B cell (primary cell): Measurements from ENCODE around the gene SLC8A3. TPM values are rescaled to one million over a fixed set of nuclear protein-coding genes. Genes with fewer than 3 reads are reported as not detected.

ENCODE experiments used
- ATAC-seq: fragments of 200-7000 bp; cut with Tn5 transposase; one replicate; pipeline ENCODE4 v1.10.0; 2021; ENCODE audit warnings: low read depth, mild to moderate bottlenecking, moderate number of reproducible peaks, moderate library complexity
- CTCF ChIA-PET: fragments of 350-600 bp; sonication (Branson Sonifier 250); formaldehyde crosslinking; loops from one replicate; lab custom pipeline; 2021; ENCODE audit warnings: antibody characterized with exemption, inconsistent platforms; lab: Charles Lee
- POLR2A ChIA-PET: fragments of 350-600 bp; sonication (Branson Sonifier 250); formaldehyde crosslinking; loops from one replicate; lab custom pipeline; 2021; ENCODE audit warnings: antibody characterized with exemption; lab: Charles Lee
- DNase-seq: peaks from one replicate; pipeline ENCODE4 v3.0.0; 2013
- H2AFZ ChIP-seq: 2 replicates; pipeline ENCODE4 v1.6.1; 2012; ENCODE audit warnings: mild to moderate bottlenecking, low read depth, low read length; ENCODE audit not compliant: insufficient read depth, poor library complexity, severe bottlenecking
- H3K27ac ChIP-seq, 2 donors: 1 replicate in 1 of 2; 2 replicates in 1 of 2; pipeline ENCODE4 v1.5.1; 2012 to 2013; ENCODE audit warnings: low read length in 2 of 2, mild to moderate bottlenecking in 2 of 2, moderate library complexity in 1 of 2
- H3K27me3 ChIP-seq, 4 experiments: fragments of 200-600 bp in 1 of 4; sonication (generic) in 1 of 4; replicated peaks in 1 of 4; 1 replicate in 2 of 4; 2 replicates in 2 of 4; pipeline versions ENCODE4 v1.6.1 to v1.7.0; 2013 to 2016; ENCODE audit warnings: low read length in 3 of 4, mild to moderate bottlenecking in 2 of 4, mixed read lengths in 1 of 4, moderate library complexity in 1 of 4; ENCODE audit not compliant: insufficient read depth in 4 of 4, control insufficient read depth in 3 of 4; ENCODE audit errors: control extremely low read depth in 1 of 4
- H3K36me3 ChIP-seq, 2 experiments: replicated peaks in 1 of 2; 1 replicate in 1 of 2; 2 replicates in 1 of 2; pipeline versions ENCODE4 v1.6.1 to v1.7.1; 2013; ENCODE audit warnings: low read length in 1 of 2; ENCODE audit not compliant: insufficient read depth in 2 of 2, control insufficient read depth in 1 of 2; ENCODE audit errors: control extremely low read depth in 1 of 2, extremely low read depth in 1 of 2
- H3K4me1 ChIP-seq, 2 donors: fragments of 200-600 bp in 1 of 2; sonication (generic) in 1 of 2; 1 replicate in 1 of 2; 2 replicates in 1 of 2; pipeline versions ENCODE4 v1.5.1 to v1.6.1; 2013 to 2017; ENCODE audit warnings: low read length in 2 of 2; ENCODE audit not compliant: control insufficient read depth in 2 of 2, insufficient read depth in 2 of 2
- H3K4me2 ChIP-seq: replicated peaks from 2 replicates; pipeline ENCODE3; 2012; ENCODE audit warnings: mild to moderate bottlenecking, low read depth, low read length; ENCODE audit not compliant: poor library complexity, severe bottlenecking
- H3K4me3 ChIP-seq, 5 experiments: fragments of 200-600 bp in 1 of 5; sonication (generic) in 1 of 5; 1 replicate in 3 of 5; 2 replicates in 2 of 5; pipeline versions ENCODE4 v1.5.1 to v1.7.0; 2011 to 2016; ENCODE audit warnings: low read length in 4 of 5, mild to moderate bottlenecking in 4 of 5, low read depth in 2 of 5, control low read depth in 1 of 5, moderate library complexity in 1 of 5; ENCODE audit not compliant: insufficient read depth in 1 of 5; ENCODE audit errors: control extremely low read depth in 1 of 5, extremely low read depth in 1 of 5
- H3K79me2 ChIP-seq: fragments of 200-600 bp; sonication (generic); one replicate; pipeline ENCODE4 v1.6.0; 2016; ENCODE audit warnings: low read length; ENCODE audit not compliant: control insufficient read depth, insufficient read depth
- H3K9ac ChIP-seq: fragments of 200-600 bp; sonication (generic); 2 replicates; pipeline ENCODE4 v1.6.1; 2017; ENCODE audit warnings: mild to moderate bottlenecking, low read length, moderate library complexity
- H3K9me3 ChIP-seq, 3 donors: one replicate each; pipeline versions ENCODE4 v1.6.1 to v1.7.1; 2013; ENCODE audit warnings: low read length in 2 of 3; ENCODE audit not compliant: control insufficient read depth in 2 of 3, insufficient read depth in 1 of 3; ENCODE audit errors: control extremely low read depth in 1 of 3
- H4K20me1 ChIP-seq: 2 replicates; pipeline ENCODE4 v1.6.0; 2012; ENCODE audit warnings: mild to moderate bottlenecking, low read length; ENCODE audit not compliant: insufficient read depth, control insufficient read depth, poor library complexity, severe bottlenecking
- H3K27ac Mint-ChIP-seq: one replicate; pipeline ENCODE4 v1.8.0; 2021; ENCODE audit warnings: mixed read lengths
- H3K27me3 Mint-ChIP-seq: one replicate; pipeline ENCODE4 v1.8.0; 2021; ENCODE audit warnings: mixed read lengths
- H3K4me1 Mint-ChIP-seq: one replicate; pipeline ENCODE4 v1.8.0; 2021; ENCODE audit warnings: mixed read lengths
- H3K4me3 Mint-ChIP-seq: one replicate; pipeline ENCODE4 v1.8.0; 2021; ENCODE audit warnings: mixed read lengths
- H3K9me3 Mint-ChIP-seq: one replicate; pipeline ENCODE4 v1.8.0; 2022; ENCODE audit warnings: mixed read lengths; ENCODE audit not compliant: insufficient read depth
- EZH2 ChIP-seq: IDR thresholded peaks from 2 replicates; pipeline ENCODE4 v1.6.1; 2012; ENCODE audit warnings: borderline replicate concordance, low read depth, mild to moderate bottlenecking, moderate library complexity, low read length; ENCODE audit not compliant: insufficient read depth, poor library complexity, severe bottlenecking
- WGBS: methylation state at CpG from one replicate; pipeline ENCODE4 v1.1.5; 2013; ENCODE audit warnings: missing lambda C conversion rate; ENCODE audit not compliant: insufficient coverage; 5-methylcytosine and 5-hydroxymethylcytosine counted together
- intact Hi-C: fragments of 100-400 bp; cut with micrococcal nuclease; formaldehyde crosslinking; loops from one replicate; pipeline ENCODE4 v1.10.0; 2022
- polyA plus RNA-seq: library from polyadenylated mRNA; depleted of rRNA; stranded (reverse); fragments of >200 nt; gene quantifications from 2 replicates; pipeline ENCODE4 v1.2.3, GENCODE V29; 2012
- total RNA-seq, 2 donors: library from RNA; stranded (reverse); fragments of 120-200 nt in 1 of 2; gene quantifications; 1 replicate in 1 of 2; 2 replicates in 1 of 2; pipeline versions ENCODE4 v1.2.3 to v1.2.4, GENCODE V29; 2013 to 2022
- TF ChIP-seq, protein P1 (sequence below): fragments of 200-600 bp; IDR thresholded peaks from one replicate; pipeline ENCODE4 v1.8.0; 2022; ENCODE audit warnings: antibody characterized with exemption, mild to moderate bottlenecking

The SLC8A3 gene
- total and polyA plus RNA-seq, 2 donors (not counting 1 experiment from before 2014, with no cell fraction given) = 0.07 to 0.09 TPM

DNA sequence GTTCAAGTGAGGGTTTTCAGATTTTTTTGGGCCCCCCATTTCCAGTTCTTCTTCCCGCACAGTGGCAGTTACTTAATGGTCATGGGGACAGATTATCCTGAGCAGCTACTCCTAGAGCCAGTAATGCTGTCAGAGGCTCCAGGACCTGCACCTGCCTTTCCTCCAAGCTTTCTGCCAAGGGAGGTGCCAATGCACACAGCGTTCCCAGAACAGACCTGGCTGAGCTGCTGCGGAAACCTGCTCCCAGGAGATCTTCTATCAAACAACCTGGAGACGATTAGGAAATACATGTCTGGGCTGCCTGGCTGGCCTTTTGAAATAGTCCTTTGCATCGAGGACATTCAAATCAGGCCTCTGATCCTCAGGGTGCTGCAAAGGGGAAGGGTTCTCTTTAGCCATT lies 120.9 kb downstream of the SLC8A3 start:
- no peak overlapping the region for H3K27ac ChIP-seq
- peaks cover 15% of the 10 kb centered on the region for H3K27me3 Mint-ChIP-seq
- H2AFZ ChIP-seq = no peak overlapping the region
- DNase-seq = no peak
- peaks cover 0 to 6% (median 0%) of the 10 kb centered on the region in 4 experiments for H3K27me3 ChIP-seq
- H3K9ac ChIP-seq = no peak overlapping the region
- H4K20me1 ChIP-seq = no peaks in the 10 kb centered on the region
- WGBS = 94% methylated on average over 5 of the region's 5 CpGs
- H3K9me3 ChIP-seq = no peaks in the 10 kb centered on the region
- no peak overlapping the region for H3K4me3 ChIP-seq
- POLR2A ChIA-PET = no interaction called here
- H3K4me1 ChIP-seq = no peaks in the 10 kb centered on the region
- TF ChIP-seq EZH2 = no peak
- TF ChIP-seq, protein P1, sequence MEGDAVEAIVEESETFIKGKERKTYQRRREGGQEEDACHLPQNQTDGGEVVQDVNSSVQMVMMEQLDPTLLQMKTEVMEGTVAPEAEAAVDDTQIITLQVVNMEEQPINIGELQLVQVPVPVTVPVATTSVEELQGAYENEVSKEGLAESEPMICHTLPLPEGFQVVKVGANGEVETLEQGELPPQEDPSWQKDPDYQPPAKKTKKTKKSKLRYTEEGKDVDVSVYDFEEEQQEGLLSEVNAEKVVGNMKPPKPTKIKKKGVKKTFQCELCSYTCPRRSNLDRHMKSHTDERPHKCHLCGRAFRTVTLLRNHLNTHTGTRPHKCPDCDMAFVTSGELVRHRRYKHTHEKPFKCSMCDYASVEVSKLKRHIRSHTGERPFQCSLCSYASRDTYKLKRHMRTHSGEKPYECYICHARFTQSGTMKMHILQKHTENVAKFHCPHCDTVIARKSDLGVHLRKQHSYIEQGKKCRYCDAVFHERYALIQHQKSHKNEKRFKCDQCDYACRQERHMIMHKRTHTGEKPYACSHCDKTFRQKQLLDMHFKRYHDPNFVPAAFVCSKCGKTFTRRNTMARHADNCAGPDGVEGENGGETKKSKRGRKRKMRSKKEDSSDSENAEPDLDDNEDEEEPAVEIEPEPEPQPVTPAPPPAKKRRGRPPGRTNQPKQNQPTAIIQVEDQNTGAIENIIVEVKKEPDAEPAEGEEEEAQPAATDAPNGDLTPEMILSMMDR = no peak
- H3K4me1 Mint-ChIP-seq = no peaks in the 10 kb centered on the region
- no peak overlapping the region for H3K4me2 ChIP-seq
- intact Hi-C loops = no loop called here
- ATAC-seq = no peak
- CTCF ChIA-PET = no interaction called here
- H3K36me3 ChIP-seq = no peaks in the 10 kb centered on the region
- no peak overlapping the region for H3K4me3 Mint-ChIP-seq
- H3K9me3 Mint-ChIP-seq = no peaks in the 10 kb centered on the region
- H3K79me2 ChIP-seq = no peaks in the 10 kb centered on the region
- H3K27ac Mint-ChIP-seq = no peak overlapping the region

DNA sequence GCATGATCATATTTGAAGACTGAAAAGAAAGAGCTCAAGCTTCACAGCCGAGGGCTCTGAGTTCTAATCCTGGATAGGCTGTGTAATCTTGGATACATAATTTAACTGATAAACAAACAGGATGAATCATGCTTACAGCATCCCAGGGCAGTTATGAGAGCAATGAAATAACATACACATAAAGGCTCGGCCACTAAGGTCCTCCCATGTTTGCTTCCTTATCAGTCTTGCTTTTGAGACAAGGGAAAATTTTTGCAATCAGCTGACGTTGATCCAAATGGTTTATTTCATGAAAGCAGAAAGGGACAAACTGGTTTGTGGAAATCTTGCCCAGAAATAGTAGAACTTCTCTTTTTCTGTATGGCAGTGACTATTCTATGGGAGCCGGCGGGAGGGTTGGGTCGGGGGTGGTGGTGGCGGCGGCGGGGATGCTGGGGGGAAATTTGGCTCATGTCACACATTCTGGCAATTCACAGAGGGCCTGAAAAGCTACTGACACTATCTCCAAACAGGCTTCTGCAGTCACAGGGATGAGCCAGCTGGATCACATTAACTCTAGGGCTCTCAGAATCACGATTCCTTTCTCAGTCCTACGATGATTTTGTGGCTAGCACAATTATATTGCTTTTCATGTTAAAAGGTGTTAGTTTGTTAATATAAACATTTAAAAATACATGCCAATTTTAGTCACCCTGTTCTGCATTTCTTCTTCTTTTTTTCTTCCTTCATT lies 124.5 kb downstream of the SLC8A3 start:
- 100% methylated on average over 7 of the region's 11 CpGs for WGBS
- Mint-ChIP-seq H3K9me3 (no peaks in the 10 kb centered on the region), H3K27ac (no peak overlapping the region), H3K27me3 (peaks cover 27% of the 10 kb centered on the region), H3K4me1 (no peaks in the 10 kb centered on the region), H3K4me3 (no peak overlapping the region)
- Histone ChIP-seq H3K4me1 (no peaks in the 10 kb centered on the region), H3K9ac (no peak overlapping the region), H3K79me2 (no peaks in the 10 kb centered on the region), H2AFZ (no peak overlapping the region), H3K4me3 (no peak overlapping the region), H4K20me1 (no peaks in the 10 kb centered on the region), H3K27me3 (peaks cover 0 to 6% (median 1%) of the 10 kb centered on the region in 4 experiments), H3K9me3 (no peaks in the 10 kb centered on the region), H3K27ac (no peak overlapping the region), H3K36me3 (no peaks in the 10 kb centered on the region), H3K4me2 (no peak overlapping the region)
- DNase-seq (no peak), ATAC-seq (no peak)
- TF ChIP-seq EZH2 = no peak
- TF ChIP-seq, protein P1 = no peak
- CTCF ChIA-PET = no interaction called here
- intact Hi-C loops = no loop called here
- POLR2A ChIA-PET = no interaction called here
